Measurements from ENCODE around the gene ZNF436.

ZNF436 gene

DNA sequence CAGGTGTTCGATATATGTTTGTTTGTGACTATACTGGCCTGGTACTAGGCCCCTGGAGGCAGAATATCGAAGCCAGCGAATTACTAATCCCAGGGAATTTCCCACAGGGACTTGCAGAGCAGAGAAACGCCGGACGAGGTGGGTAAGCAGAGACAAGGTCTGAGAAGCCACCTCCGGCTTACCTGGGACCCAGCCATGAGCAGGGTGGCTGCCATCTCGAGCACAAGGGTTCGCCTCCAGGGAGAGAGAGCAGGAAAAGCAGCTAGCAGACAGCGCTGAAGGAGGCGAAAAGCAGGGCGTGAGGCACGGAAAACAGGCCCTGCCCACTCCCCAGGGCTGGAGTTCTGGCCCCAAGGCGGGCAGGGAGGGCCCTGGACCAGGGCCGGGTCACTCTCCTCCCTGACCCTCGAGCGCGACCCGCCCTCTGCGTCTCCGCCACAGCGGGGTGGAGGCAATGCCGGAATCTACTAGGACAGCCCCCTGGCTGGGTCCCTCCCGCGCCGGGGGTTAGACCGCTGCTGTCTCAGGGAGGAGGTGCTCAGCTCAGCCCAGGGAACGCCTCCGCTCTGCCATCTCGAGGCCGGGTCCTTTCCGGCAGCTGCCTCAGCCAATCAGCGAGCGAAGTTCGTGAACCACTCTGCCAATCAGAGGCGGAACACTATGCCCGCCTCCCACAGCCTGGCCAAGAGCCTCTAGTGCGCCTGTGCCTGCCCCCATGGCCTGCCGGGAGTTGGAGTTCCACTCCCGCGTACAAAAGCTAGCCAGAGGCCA is 1.7 kb downstream of the ZNF436 start:
- TF ChIP-seq, protein P1, sequence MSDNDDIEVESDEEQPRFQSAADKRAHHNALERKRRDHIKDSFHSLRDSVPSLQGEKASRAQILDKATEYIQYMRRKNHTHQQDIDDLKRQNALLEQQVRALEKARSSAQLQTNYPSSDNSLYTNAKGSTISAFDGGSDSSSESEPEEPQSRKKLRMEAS (IDR thresholded peaks at IDR 0.05): peak; percentile 40; the same call in 1 of the 2 replicates
- TF ChIP-seq EGR1 (IDR thresholded peaks at IDR 0.05): peak; percentile 21; the same call in 1 of the 2 replicates
- TF ChIP-seq EP300 (IDR thresholded peaks at IDR 0.05; ENCODE audit: borderline replicate concordance): no peak
- no peak for TF ChIP-seq FOXM1 (IDR thresholded peaks at IDR 0.05; ENCODE audit: borderline replicate concordance, low read depth)
- peak; percentile 84 for TF ChIP-seq ZBTB7A (IDR thresholded peaks at IDR 0.05; ENCODE audit: low read depth)
- peak; percentile 11; the same call in 1 of the 2 replicates for TF ChIP-seq NFIC (IDR thresholded peaks at IDR 0.05)
- peak; percentile 57; the same call in 1 of the 2 replicates for TF ChIP-seq TAF1 (IDR thresholded peaks at IDR 0.05; ENCODE audit: low read depth)

DNA sequence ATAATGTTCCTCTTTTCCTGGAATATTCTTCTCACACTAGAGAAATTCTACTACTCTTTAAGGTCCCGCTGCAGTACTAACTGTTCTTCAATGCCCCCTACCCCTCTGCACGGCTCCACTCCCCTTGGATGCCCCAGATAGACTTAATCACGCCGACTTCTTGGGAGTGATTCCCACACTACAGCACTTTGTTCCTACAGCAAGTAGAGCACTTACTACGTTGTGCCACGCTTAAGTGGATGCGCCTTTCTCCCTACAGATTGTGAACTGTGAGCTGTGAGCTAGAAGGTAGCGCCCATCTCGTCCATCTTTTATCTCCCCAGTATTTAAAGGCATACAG is 2.2 kb downstream of the ZNF436 start:
- TF ChIP-seq TCF12 (IDR thresholded peaks at IDR 0.05; ENCODE audit: low read depth) (no peak), RAD21 (IDR thresholded peaks at IDR 0.05; ENCODE audit: low read depth) (no peak), FOXM1 (IDR thresholded peaks at IDR 0.05; ENCODE audit: borderline replicate concordance, low read depth) (no peak), CREB1 (IDR thresholded peaks at IDR 0.05; ENCODE audit: low read depth) (no peak), NFIC (IDR thresholded peaks at IDR 0.05) (no peak), EGR1 (IDR thresholded peaks at IDR 0.05) (no peak), TEAD4 (IDR thresholded peaks at IDR 0.05) (no peak), CEBPB (IDR thresholded peaks at IDR 0.05) (no peak), TAF1 (IDR thresholded peaks at IDR 0.05; ENCODE audit: low read depth) (no peak), YY1 (IDR thresholded peaks at IDR 0.05; ENCODE audit: low read depth) (no peak)
- TF ChIP-seq, protein P2, sequence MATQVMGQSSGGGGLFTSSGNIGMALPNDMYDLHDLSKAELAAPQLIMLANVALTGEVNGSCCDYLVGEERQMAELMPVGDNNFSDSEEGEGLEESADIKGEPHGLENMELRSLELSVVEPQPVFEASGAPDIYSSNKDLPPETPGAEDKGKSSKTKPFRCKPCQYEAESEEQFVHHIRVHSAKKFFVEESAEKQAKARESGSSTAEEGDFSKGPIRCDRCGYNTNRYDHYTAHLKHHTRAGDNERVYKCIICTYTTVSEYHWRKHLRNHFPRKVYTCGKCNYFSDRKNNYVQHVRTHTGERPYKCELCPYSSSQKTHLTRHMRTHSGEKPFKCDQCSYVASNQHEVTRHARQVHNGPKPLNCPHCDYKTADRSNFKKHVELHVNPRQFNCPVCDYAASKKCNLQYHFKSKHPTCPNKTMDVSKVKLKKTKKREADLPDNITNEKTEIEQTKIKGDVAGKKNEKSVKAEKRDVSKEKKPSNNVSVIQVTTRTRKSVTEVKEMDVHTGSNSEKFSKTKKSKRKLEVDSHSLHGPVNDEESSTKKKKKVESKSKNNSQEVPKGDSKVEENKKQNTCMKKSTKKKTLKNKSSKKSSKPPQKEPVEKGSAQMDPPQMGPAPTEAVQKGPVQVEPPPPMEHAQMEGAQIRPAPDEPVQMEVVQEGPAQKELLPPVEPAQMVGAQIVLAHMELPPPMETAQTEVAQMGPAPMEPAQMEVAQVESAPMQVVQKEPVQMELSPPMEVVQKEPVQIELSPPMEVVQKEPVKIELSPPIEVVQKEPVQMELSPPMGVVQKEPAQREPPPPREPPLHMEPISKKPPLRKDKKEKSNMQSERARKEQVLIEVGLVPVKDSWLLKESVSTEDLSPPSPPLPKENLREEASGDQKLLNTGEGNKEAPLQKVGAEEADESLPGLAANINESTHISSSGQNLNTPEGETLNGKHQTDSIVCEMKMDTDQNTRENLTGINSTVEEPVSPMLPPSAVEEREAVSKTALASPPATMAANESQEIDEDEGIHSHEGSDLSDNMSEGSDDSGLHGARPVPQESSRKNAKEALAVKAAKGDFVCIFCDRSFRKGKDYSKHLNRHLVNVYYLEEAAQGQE (IDR thresholded peaks at IDR 0.05; ENCODE audit: low read depth): no peak
- TF ChIP-seq, protein P1 (IDR thresholded peaks at IDR 0.05): no peak

DNA sequence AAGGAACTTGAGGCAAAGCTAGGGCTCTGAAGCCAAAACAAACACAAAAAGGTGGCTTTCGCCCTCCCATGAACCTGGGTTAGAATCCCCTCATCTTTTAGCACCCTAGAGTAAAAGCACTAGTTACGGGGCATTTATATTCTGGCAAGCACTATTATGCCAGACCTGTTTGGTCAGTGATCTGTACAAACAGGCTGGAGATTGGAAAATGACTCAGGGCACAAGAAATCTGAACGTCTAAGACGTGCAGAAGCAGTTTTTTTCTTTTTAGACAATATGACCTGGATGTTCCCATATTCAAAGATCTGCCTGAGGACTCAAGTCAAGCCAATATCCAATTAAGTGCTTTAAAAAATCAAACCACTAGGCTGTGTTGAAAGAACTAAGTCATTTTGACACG is 3.0 kb downstream of the ZNF436 start:
- TF ChIP-seq CREB1 (IDR thresholded peaks at IDR 0.05; ENCODE audit: low read depth) (no peak), EP300 (IDR thresholded peaks at IDR 0.05; ENCODE audit: borderline replicate concordance) (no peak), RAD21 (IDR thresholded peaks at IDR 0.05; ENCODE audit: low read depth) (no peak), NFIC (IDR thresholded peaks at IDR 0.05) (no peak), TEAD4 (IDR thresholded peaks at IDR 0.05) (no peak), CEBPB (IDR thresholded peaks at IDR 0.05) (no peak), YY1 (IDR thresholded peaks at IDR 0.05; ENCODE audit: low read depth) (no peak), FOXM1 (IDR thresholded peaks at IDR 0.05; ENCODE audit: borderline replicate concordance, low read depth) (no peak), TCF12 (IDR thresholded peaks at IDR 0.05; ENCODE audit: low read depth) (no peak), TAF1 (IDR thresholded peaks at IDR 0.05; ENCODE audit: low read depth) (no peak)
- TF ChIP-seq, protein P3, sequence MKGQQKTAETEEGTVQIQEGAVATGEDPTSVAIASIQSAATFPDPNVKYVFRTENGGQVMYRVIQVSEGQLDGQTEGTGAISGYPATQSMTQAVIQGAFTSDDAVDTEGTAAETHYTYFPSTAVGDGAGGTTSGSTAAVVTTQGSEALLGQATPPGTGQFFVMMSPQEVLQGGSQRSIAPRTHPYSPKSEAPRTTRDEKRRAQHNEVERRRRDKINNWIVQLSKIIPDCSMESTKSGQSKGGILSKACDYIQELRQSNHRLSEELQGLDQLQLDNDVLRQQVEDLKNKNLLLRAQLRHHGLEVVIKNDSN (IDR thresholded peaks at IDR 0.05): no peak
- TF ChIP-seq, protein P2 (IDR thresholded peaks at IDR 0.05; ENCODE audit: low read depth): no peak

DNA sequence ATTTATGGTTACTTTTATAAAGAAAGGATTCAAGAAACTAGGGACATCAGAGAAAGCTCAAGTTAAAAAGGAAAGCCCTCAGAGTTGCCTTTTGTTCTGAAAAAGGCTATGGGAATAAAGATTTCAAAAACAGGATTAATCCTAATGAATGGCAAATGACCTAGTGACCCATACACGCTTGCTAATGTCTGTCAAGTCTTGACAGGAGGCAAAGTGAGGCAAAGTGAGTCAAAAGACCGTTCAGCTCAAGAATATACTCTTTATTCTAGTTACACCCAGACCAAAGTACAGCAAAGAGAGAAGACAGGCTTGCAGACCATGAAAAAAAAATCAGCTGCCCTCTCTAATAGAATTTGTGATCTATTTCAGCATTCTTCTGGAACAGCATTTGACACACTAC is 3.5 kb downstream of the ZNF436 start:
- TF ChIP-seq NFIC (IDR thresholded peaks at IDR 0.05) (no peak), RAD21 (IDR thresholded peaks at IDR 0.05; ENCODE audit: low read depth) (no peak), YY1 (IDR thresholded peaks at IDR 0.05; ENCODE audit: low read depth) (no peak), EP300 (IDR thresholded peaks at IDR 0.05; ENCODE audit: borderline replicate concordance) (no peak), EGR1 (IDR thresholded peaks at IDR 0.05) (no peak), TEAD4 (IDR thresholded peaks at IDR 0.05) (no peak), ZBTB7A (IDR thresholded peaks at IDR 0.05; ENCODE audit: low read depth) (no peak)
- TF ChIP-seq, protein P2 (IDR thresholded peaks at IDR 0.05; ENCODE audit: low read depth): no peak

Data from Ishikawa (cell line).